Naive thymus-derived CD8-positive, alpha-beta T cell (primary cell): ENCODE results near the gene CCND3. TPM values are rescaled to one million over a fixed set of nuclear protein-coding genes. Genes with fewer than 3 reads are reported as not detected.

Source experiments
- ATAC-seq, 2 donors: fragments of 150-1000 bp; cut with Tn5 transposase in 1 of 2; sonication (Bioruptor Pico), chemical (Tn5 transposase) in 1 of 2; 1 replicate in 1 of 2; 2 replicates in 1 of 2; pipeline ENCODE4 v1.10.0; 2021; ENCODE audit warnings: mild to moderate bottlenecking in 2 of 2, moderate library complexity in 2 of 2
- POLR2A ChIA-PET: fragments of 350-600 bp; sonication (Branson Sonifier 250); formaldehyde crosslinking; loops from one replicate; lab custom pipeline; 2021; ENCODE audit warnings: antibody characterized with exemption; lab: Charles Lee
- DNase-seq, 10 donors: peaks; one replicate each; pipeline versions ENCODE4 v3.0.0 to v3.0.0-alpha.2; 2020 to 2022
- H3K27ac Mint-ChIP-seq, 10 donors: one replicate each; pipeline ENCODE4 v1.8.0; 2020 to 2022; ENCODE audit warnings: mild to moderate bottlenecking in 10 of 10, mixed read lengths in 10 of 10, moderate library complexity in 4 of 10, inconsistent platforms in 1 of 10
- H3K27me3 Mint-ChIP-seq, 5 donors: one replicate each; pipeline ENCODE4 v1.8.0; 2021 to 2022; ENCODE audit warnings: mixed read lengths in 5 of 5
- H3K36me3 Mint-ChIP-seq, 3 donors: one replicate each; pipeline ENCODE4 v1.8.0; 2020 to 2022; ENCODE audit warnings: mixed read lengths in 3 of 3, mild to moderate bottlenecking in 2 of 3, inconsistent platforms in 1 of 3
- H3K4me1 Mint-ChIP-seq, 4 donors: one replicate each; pipeline ENCODE4 v1.8.0; 2021 to 2022; ENCODE audit warnings: mixed read lengths in 4 of 4
- H3K4me3 Mint-ChIP-seq, 10 donors: one replicate each; pipeline ENCODE4 v1.8.0; 2020 to 2022; ENCODE audit warnings: mild to moderate bottlenecking in 10 of 10, mixed read lengths in 10 of 10, moderate library complexity in 6 of 10, inconsistent platforms in 1 of 10
- H3K9me3 Mint-ChIP-seq, 9 donors: one replicate each; pipeline ENCODE4 v1.8.0; 2020 to 2022; ENCODE audit warnings: mixed read lengths in 9 of 9, mild to moderate bottlenecking in 3 of 9, inconsistent platforms in 1 of 9, moderate library complexity in 1 of 9
- polyA plus RNA-seq, 3 donors: library from polyadenylated mRNA; unstranded; fragments of 300-500 nt; fragmentation: Illumina TruSeq; gene quantifications; one replicate each; pipeline ENCODE4 v1.2.3, GENCODE V29; 2021
- total RNA-seq, 8 experiments: library from RNA in 2 of 8; stranded (reverse) in 2 of 8; gene quantifications; one replicate each; pipeline ENCODE4 v1.2.3 and lab custom pipeline; 2021 to 2026

The CCND3 gene
- total and polyA plus RNA-seq, 5 experiments from 2014 or later, result 282 to 765 (median 519) TPM

DNA sequence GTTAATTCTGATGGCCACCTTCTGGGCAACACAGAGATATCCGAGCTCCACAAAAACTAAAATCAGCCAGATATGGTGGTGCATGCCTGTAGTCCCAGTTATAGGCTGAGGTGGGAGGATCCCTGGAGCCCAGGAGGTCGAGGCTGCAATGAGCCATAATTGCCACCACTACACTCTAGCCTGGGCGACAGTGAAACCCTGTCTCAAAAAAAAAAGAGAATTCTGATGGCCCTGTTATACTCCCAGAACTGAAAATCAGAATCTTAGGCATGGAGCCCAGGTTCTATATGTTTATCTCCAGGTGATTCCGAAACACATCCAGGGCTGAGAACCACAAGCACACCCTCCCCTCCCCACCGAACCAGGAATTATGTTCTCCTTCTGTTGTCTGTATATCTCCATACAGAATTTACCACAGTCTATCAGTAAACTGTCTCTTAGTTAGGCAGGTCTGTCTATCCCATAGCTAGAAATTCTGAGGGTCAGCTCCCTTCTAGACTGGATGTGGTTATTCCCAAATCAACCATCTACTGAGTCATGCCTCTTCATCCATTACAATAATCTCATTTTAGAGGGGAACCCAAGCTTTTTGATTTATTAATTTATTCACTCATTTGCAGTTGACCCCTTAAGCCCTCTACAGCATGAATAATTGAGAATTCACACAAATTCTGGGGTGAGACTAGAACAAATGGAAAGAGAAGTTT, 24.8 kb upstream of the CCND3 start:
- Mint-ChIP-seq H3K4me1 (peaks cover 43 to 90% (median 88%) of the 10 kb centered on the region in 4 donors), H3K4me3 (no peak overlapping the region), H3K27ac (peak overlapping the region in 6 of 10 donors; percentile 17 to 94 (median 66)), H3K36me3 (peaks cover 0 to 82% (median 4%) of the 10 kb centered on the region in 3 donors), H3K27me3 (no peaks in the 10 kb centered on the region), H3K9me3 (no peaks in the 10 kb centered on the region)
- DNase-seq (no peak), ATAC-seq (no peak)
- POLR2A ChIA-PET, result interaction anchor here (2.2 kb wide), 1 partner anchor 76 kb away, joined by 4 read pairs; no protein-coding TSS in a partner anchor

DNA sequence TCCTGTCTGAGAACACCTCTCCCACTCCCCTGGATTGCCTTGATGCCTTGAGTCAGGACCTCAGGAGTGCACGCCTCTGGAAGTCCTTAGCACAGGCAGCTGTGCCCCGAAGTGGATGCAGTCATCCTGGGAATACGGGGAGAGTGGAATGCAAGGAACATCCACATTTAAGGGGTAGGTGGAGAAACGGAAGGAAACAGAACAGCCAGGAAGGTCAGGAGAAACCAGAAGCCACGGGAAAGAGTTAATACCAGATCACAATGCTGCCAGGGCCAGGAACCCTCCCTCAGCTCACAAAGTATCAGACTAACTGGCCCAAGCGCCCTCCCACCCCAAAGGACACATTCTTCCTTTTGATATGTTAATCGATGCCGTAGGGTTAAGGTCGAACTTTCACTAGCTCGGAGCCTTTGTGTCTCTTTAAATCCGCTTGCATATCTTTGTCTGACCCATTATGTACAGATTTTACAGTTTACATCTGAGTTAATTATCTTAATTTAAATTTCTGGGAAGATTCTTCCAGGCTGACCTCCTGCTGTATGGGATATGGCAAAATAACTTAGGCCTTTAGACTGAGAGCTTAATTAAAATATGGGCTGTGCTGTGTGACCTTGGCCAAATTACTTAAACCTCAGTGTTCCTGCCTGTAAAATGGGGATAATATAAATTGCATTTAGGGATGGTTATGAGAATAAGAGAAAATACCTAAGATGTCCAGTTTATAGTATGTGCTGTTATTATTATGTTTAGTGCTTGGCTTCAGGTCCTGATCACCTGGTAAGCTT, 24.0 kb upstream of the CCND3 start:
- POLR2A ChIA-PET, result interaction anchor here (0.6 kb wide), 1 partner anchor 138 kb away, joined by 3 read pairs; no protein-coding TSS in a partner anchor
- H3K27ac Mint-ChIP-seq, result peak overlapping the region in 9 of 10 donors; percentile 15 to 94 (median 74)
- peak overlapping the region in 4 of 10 donors; percentile 19 to 33 (median 21) for H3K4me3 Mint-ChIP-seq
- H3K9me3 Mint-ChIP-seq, result no peaks in the 10 kb centered on the region
- no peak for ATAC-seq
- no peaks in the 10 kb centered on the region for H3K27me3 Mint-ChIP-seq
- peaks cover 0 to 83% (median 4%) of the 10 kb centered on the region in 3 donors for H3K36me3 Mint-ChIP-seq
- no peak for DNase-seq
- peaks cover 44 to 90% (median 88%) of the 10 kb centered on the region in 4 donors for H3K4me1 Mint-ChIP-seq

DNA sequence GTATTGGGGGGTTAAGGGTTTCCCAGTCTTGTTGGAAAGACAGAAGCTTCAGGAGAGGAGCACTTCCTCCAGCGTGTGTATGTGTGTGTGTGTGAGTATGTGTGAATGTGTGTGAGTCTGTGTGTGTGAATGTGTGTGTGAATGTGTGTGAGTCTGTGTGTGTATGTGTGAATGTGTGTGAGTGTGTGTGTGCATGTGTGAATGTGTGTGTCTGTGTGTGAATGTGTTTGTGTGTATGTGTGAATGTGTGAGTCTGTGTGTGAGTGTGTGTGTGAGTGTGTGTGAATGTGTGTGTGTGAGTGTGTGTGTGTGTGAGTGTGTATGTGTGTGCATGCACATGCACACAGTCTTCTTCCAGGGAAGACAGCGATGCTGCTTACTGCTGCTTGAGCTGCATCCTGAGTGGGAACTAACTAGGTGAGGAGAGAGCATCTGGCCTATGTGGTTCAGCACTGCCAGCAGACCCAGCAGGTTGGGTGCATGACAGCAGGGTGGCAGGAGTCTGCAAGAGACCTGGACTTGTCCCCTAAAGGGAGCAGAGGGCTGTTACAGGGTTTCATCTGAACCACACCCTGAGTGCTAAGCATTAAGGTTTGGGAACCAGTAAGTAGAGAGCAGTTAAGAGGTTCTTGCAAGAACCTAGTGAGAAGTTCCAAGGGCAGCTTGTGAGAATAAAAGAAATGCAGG, 22.7 kb upstream of the CCND3 start:
- H3K27ac Mint-ChIP-seq, result peak overlapping the region; percentile 70 to 94 (median 82)
- POLR2A ChIA-PET, result interaction anchor here (1.3 to 2.1 kb wide), 3 partner anchors 9 to 24 kb away, joined by 3 to 7 read pairs (median 5); partner anchors contain the start of gene CCND3
- peak overlapping the region in 7 of 10 donors; percentile 1 to 63 (median 27) for H3K4me3 Mint-ChIP-seq
- ATAC-seq (peak; percentile 34 to 60), DNase-seq (peak in 1 of 10 donors; percentile 15)
- peaks cover 39 to 92% (median 90%) of the 10 kb centered on the region in 4 donors for H3K4me1 Mint-ChIP-seq
- no peaks in the 10 kb centered on the region for H3K9me3 Mint-ChIP-seq
- H3K27me3 Mint-ChIP-seq, result no peaks in the 10 kb centered on the region
- H3K36me3 Mint-ChIP-seq, result peaks cover 0 to 87% (median 4%) of the 10 kb centered on the region in 3 donors

GRCh38 chr6:41963371-41963770, 21.8 kb upstream of the CCND3 start:
- Mint-ChIP-seq H3K4me1 (peaks cover 44 to 92% (median 90%) of the 10 kb centered on the region in 4 donors), H3K36me3 (peaks cover 0 to 86% (median 4%) of the 10 kb centered on the region in 3 donors), H3K4me3 (peak overlapping the region in 7 of 10 donors; percentile 22 to 47 (median 26)), H3K27ac (peak overlapping the region; percentile 29 to 94 (median 82)), H3K9me3 (no peaks in the 10 kb centered on the region), H3K27me3 (no peaks in the 10 kb centered on the region)
- ATAC-seq (no peak), DNase-seq (no peak)
- POLR2A ChIA-PET, result interaction anchor here (1.3 to 2.1 kb wide), 4 partner anchors 10 to 81 kb away, joined by 3 to 7 read pairs (median 4); partner anchors contain the start of gene CCND3

- Mint-ChIP-seq H3K27ac (peak overlapping the region; percentile 6 to 94 (median 58)), H3K4me3 (peak overlapping the region in 2 of 10 donors; percentile 7 to 16), H3K36me3 (peaks cover 0 to 75% (median 10%) of the 10 kb centered on the region in 3 donors), H3K9me3 (no peaks in the 10 kb centered on the region), H3K4me1 (peaks cover 39 to 85% (median 79%) of the 10 kb centered on the region in 4 donors), H3K27me3 (no peaks in the 10 kb centered on the region)
- DNase-seq, result no peak
- no peak for ATAC-seq
- POLR2A ChIA-PET, result interaction anchor here (0.7 kb wide), 1 partner anchor 10 kb away, joined by 3 read pairs; no protein-coding TSS in a partner anchor
Observed at GRCh38 chr6:41960028-41960427, 18.4 kb upstream of the CCND3 start.

- Mint-ChIP-seq H3K4me1 (peaks cover 30 to 79% (median 73%) of the 10 kb centered on the region in 4 donors), H3K27ac (peak overlapping the region in 9 of 10 donors; percentile 18 to 89 (median 62)), H3K9me3 (no peaks in the 10 kb centered on the region), H3K4me3 (peak overlapping the region in 7 of 10 donors; percentile 4 to 68 (median 23)), H3K27me3 (no peaks in the 10 kb centered on the region), H3K36me3 (peaks cover 0 to 71% (median 15%) of the 10 kb centered on the region in 3 donors)
- ATAC-seq, result peak in 1 of 2 donors; percentile 24
- POLR2A ChIA-PET, result interaction anchor here (0.6 kb wide), 2 partner anchors 51 to 86 kb away, joined by 3 to 5 read pairs; no protein-coding TSS in a partner anchor
- DNase-seq, result no peak
Observed at GRCh38 chr6:41958022-41958856, 16.6 kb upstream of the CCND3 start.

- Mint-ChIP-seq H3K27ac (peak overlapping the region in 8 of 10 donors; percentile 50 to 89 (median 70)), H3K4me1 (peaks cover 27 to 81% (median 71%) of the 10 kb centered on the region in 4 donors)
- POLR2A ChIA-PET, result no interaction called here
Observed at GRCh38 chr6:41957117-41957516, 15.5 kb upstream of the CCND3 start.

GRCh38 chr6:41955412-41955811, 13.8 kb upstream of the CCND3 start:
- Mint-ChIP-seq H3K4me1 (peaks cover 22 to 72% (median 65%) of the 10 kb centered on the region in 4 donors), H3K27me3 (no peaks in the 10 kb centered on the region), H3K4me3 (no peak overlapping the region), H3K36me3 (peaks cover 0 to 64% (median 16%) of the 10 kb centered on the region in 3 donors), H3K27ac (peak overlapping the region in 4 of 10 donors; percentile 16 to 82 (median 38)), H3K9me3 (no peaks in the 10 kb centered on the region)
- POLR2A ChIA-PET, result interaction anchor here (0.7 to 0.8 kb wide), 2 partner anchors 52 to 168 kb away, joined by 3 read pairs; partner anchors contain the start of gene TOMM6
- DNase-seq, result no peak
- ATAC-seq, result no peak

More at GRCh38 chr6:41957117-41957516, 15.5 kb upstream of the CCND3 start:
- ATAC-seq (no peak), DNase-seq (no peak)
- Mint-ChIP-seq H3K36me3 (peaks cover 0 to 70% (median 13%) of the 10 kb centered on the region in 3 donors), H3K27me3 (no peaks in the 10 kb centered on the region), H3K9me3 (no peaks in the 10 kb centered on the region), H3K4me3 (peak overlapping the region in 2 of 10 donors; percentile 15 to 20)

DNA sequence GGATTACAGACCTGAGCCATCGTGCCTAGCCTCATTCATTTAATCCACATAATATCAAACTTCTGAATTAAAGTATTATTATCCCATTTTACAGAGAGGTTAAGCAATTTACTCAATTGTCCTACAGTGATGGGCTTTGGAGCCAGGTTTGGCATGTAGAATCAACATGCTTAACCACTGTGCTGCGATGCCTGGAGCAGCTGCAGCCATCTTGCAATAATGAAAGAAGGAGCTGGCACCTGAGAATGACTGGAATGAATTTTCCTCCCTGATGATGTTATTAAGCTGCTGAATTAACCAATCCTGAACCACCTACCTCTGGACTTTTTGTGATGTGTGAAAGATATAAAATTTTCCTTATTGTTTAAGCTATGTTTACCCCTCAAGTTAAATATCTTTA, 13.1 kb upstream of the CCND3 start:
- ATAC-seq (no peak), DNase-seq (no peak)
- Mint-ChIP-seq H3K9me3 (no peaks in the 10 kb centered on the region), H3K27me3 (no peaks in the 10 kb centered on the region), H3K4me3 (peak overlapping the region in 2 of 10 donors; percentile 18 to 42), H3K27ac (peak overlapping the region in 9 of 10 donors; percentile 16 to 82 (median 50)), H3K36me3 (peaks cover 0 to 66% (median 16%) of the 10 kb centered on the region in 3 donors), H3K4me1 (peaks cover 22 to 70% (median 63%) of the 10 kb centered on the region in 4 donors)
- POLR2A ChIA-PET, result interaction anchor here (0.6 to 0.8 kb wide), 2 partner anchors 37 to 53 kb away, joined by 3 to 4 read pairs; no protein-coding TSS in a partner anchor

DNA sequence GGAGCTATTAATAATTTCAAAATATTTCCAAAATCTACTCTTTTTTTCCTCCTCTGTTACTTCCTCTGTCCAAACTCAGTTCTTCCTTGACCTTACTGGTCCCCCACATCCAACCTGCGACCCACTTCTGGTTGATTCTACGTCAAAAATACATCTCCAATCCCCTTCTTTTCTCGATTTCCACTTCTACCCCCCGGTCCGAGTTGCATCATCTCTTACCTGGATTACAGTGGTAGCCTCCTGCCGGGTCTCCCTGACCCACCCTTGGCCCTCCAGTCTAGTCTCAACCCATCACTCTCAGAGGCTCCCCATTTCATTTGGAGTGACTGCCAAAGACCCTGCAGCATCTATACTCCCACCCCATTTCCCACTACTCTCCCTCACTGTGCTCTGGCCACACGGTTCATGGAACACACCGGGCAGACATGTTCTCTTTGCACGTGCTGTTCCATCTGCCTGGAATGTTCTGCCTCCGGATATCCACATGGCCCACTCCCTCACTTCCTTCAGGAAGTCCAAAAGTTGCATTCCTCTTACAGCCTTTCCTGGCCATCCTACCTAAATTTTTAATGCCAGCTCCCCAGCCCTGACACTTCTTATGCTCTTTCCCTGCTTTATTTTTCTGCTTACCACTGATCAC, 6.1 kb upstream of the CCND3 start:
- ATAC-seq (no peak), DNase-seq (no peak)
- POLR2A ChIA-PET, result interaction anchor here (0.9 to 4.9 kb wide), 2 partner anchors 8 to 14 kb away, joined by 4 to 30 read pairs; no protein-coding TSS in a partner anchor
- H3K4me3 Mint-ChIP-seq, result peak overlapping the region in 7 of 10 donors; percentile 6 to 72 (median 51)
- H3K27me3 Mint-ChIP-seq, result no peaks in the 10 kb centered on the region
- H3K36me3 Mint-ChIP-seq, result peaks cover 0 to 43% (median 5%) of the 10 kb centered on the region in 3 donors
- no peaks in the 10 kb centered on the region for H3K9me3 Mint-ChIP-seq
- H3K27ac Mint-ChIP-seq, result peak overlapping the region; percentile 68 to 91 (median 86)
- peaks cover 22 to 65% (median 61%) of the 10 kb centered on the region in 4 donors for H3K4me1 Mint-ChIP-seq
